Peyer's patch (tissue), 4 donors: Measurements from ENCODE around the gene MPV17.

Experiments
- POLR2A ChIP-seq, 2 donors: fragments of 450-650 bp; IDR thresholded peaks; one replicate each; pipeline ENCODE4 v1.5.1; 2017; ENCODE audit warnings: antibody characterized with exemption in 2 of 2, mild to moderate bottlenecking in 2 of 2, moderate library complexity in 2 of 2
- TF ChIP-seq, protein P1 (sequence below), 6 experiments: fragments of 450-650 bp in 4 of 6; fragments of 200-600 bp in 2 of 6; sonication (generic) in 1 of 6; IDR thresholded peaks; one replicate each; pipeline ENCODE4 v1.5.1; 2017 to 2019; ENCODE audit warnings: antibody characterized with exemption in 6 of 6, mild to moderate bottlenecking in 3 of 6, moderate library complexity in 1 of 6

DNA sequence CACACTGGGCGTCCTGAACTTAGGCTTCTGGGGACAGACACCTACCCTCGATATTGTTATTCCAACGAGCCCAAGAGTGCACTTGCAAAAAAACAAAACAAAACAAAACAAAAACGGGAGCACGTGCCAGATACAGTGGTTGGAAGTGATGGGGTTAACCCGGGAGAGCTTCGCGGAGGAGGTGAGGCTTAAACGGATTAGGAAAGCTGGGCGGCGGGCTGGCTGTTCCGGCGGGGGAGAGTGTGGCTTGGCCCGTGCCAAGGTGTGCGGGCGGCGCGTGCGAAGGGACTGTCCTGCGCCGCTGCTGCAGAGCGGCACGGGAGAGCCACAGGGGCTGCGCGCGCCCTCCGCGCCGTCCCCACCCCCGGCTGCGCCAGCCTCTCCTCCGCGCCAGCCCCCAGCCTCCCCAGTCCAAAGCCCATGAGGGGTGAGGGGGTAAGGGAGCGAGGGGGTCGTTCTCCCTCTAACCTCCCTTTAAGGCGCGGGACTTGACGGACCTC lies 58.6 kb downstream of the MPV17 start:
- TF ChIP-seq, protein P1, sequence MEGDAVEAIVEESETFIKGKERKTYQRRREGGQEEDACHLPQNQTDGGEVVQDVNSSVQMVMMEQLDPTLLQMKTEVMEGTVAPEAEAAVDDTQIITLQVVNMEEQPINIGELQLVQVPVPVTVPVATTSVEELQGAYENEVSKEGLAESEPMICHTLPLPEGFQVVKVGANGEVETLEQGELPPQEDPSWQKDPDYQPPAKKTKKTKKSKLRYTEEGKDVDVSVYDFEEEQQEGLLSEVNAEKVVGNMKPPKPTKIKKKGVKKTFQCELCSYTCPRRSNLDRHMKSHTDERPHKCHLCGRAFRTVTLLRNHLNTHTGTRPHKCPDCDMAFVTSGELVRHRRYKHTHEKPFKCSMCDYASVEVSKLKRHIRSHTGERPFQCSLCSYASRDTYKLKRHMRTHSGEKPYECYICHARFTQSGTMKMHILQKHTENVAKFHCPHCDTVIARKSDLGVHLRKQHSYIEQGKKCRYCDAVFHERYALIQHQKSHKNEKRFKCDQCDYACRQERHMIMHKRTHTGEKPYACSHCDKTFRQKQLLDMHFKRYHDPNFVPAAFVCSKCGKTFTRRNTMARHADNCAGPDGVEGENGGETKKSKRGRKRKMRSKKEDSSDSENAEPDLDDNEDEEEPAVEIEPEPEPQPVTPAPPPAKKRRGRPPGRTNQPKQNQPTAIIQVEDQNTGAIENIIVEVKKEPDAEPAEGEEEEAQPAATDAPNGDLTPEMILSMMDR (IDR thresholded peaks at IDR 0.05) = no peak
- TF ChIP-seq POLR2A (IDR thresholded peaks at IDR 0.05) = no peak
